ENCODE measurements around the gene GRIA2. TPM values are rescaled to one million over a fixed set of nuclear protein-coding genes. Genes with fewer than 3 reads are reported as not detected.
A peak's percentile ranks its signal among the peaks of the same experiment; 100 is the strongest.
"Not testable (repeated sequence)": the region's sequence is repeated elsewhere in the genome, so short reads cannot be mapped to it uniquely, and the experiment has no call there.

Gene GRIA2
- 1 to 10 TPM; 1.0 to 1.9 (median 1.7) TPM for polyA plus RNA-seq (ENCODE audit: insufficient read length in 4 of 4)

DNA sequence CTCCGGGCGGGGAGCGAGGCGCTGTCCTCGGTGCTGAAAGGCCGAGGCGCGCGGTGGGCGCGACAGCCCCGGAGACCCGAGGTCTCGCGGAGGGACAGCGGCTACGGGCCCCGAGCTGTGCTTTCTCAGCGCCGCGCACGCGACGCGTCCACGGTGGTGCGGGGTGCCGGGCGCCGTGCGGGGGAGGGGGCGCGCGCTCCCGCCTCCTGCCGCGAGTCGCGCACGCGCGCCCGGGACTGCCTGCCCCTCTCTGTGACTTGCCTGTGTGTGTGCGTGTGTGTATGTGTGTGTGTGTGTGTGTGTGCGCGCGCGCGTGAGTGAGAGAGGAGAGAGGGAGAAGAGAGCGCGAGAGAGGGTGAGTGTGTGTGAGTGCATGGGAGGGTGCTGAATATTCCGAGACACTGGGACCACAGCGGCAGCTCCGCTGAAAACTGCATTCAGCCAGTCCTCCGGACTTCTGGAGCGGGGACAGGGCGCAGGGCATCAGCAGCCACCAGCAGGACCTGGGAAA is at the start of gene GRIA2:
Gene GRIA2 (plus strand): TSS at position 358 of the 511 bp plus-strand sequence. CDS start 315 bp downstream, outside the sequence.
- peak; percentile 54 to 77 (median 66) for DNase-seq (ENCODE audit: low read depth in 4 of 4, low spot score in 3 of 4)

- no peak for DNase-seq (ENCODE audit: low read depth in 4 of 4, low spot score in 3 of 4)
These were observed 48.5 kb upstream of the GRIA2 start for GRCh38 chr4:157172011-157172410.

GRCh38 chr4:157180268-157180667 is 40.3 kb upstream of the GRIA2 start:
- not testable (repeated sequence) for DNase-seq (ENCODE audit: low read depth in 4 of 4, low spot score in 3 of 4)

DNA sequence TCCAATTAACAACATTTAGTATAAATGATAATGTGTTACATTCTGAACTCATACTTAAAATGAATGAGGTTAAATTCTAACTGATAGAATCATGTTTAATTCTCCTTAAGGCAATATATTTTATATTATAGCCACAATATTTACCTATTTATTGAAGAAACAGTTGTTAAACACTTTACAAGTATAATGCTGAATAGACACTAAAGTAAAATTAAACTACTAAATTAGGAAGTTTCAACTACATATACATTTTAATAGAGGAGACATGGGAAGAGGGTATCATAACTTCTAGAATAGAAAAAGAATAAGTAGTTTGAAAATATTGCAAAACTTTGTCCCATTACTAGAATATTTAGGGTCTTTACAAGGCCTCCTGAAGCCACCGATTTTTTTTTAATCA is 36.2 kb upstream of the GRIA2 start:
- DNase-seq (ENCODE audit: low read depth in 4 of 4, low spot score in 3 of 4), result no peak

DNA sequence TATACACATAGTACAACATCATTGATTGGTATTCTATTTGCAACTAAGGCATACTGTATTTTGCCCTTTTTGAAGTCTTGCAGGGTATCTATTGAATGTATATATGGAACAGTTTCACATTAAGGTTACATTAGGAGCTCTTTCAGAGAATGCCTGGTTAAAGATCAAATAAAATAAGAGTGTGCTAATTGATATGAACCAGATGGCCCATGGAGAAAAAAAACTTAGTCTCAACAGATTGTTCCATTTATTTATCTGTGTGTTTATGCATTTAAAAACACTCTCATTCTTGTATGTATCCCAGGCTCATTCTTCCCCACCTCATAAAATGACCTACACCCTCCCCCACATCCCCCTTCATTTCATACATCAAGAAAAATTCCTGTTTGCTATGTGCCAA is 35.2 kb upstream of the GRIA2 start:
- no peak for DNase-seq (ENCODE audit: low read depth in 4 of 4, low spot score in 3 of 4)

GRCh38 chr4:157195374-157195773 is 25.2 kb upstream of the GRIA2 start:
- no peak for DNase-seq (ENCODE audit: low read depth in 4 of 4, low spot score in 3 of 4)

- no peak for DNase-seq (ENCODE audit: low read depth in 4 of 4, low spot score in 3 of 4)
These were observed 24.5 kb upstream of the GRIA2 start for GRCh38 chr4:157196046-157196445.

DNA sequence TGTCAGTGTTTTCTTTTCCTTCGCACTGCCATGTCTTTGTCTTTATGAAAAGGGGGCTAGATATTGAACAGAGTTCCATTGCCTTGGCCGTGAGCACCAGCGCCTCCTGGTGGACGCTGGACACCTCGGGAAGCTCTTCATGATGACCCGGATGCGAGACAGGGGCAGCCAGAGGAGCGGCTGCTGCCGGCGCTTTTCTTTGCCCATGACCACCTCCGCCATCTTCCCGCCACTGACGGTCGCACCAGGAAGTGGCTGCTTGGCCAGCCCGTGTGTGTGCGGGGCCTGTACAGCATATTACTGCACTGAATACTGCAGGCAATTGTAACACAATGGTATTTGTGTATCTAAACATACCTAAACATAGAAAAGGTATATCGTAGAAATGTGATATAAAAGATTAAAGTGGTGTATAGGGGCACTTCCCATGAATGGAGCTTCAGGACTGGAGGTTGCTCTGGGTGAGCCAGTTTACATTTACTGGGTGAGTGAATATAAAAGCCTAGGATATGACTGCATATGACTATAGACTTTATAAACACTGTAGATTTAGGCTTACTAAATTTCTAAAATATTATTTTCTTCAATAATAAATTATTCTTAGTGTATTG is 15.8 kb upstream of the GRIA2 start:
- DNase-seq (ENCODE audit: low read depth in 4 of 4, low spot score in 3 of 4), result no peak

DNA sequence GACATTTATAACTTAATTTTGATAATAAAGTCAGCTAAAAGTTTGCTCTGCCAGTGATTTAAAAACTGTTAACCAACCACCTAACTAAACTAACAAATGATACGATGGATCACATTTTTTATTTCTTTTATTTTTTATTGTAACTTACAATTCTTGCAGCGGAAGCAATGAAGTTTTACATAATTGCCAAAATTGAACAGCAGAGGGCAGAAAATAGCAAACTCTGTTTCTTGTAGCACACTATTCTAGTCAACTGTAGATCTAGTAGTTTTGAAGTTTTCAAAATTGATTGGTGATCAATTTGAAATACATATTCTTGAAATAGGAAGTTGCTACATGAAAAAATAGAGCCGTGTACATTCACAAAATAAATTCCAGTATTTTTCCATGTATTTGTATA is 2.8 kb upstream of the GRIA2 start:
- no peak for DNase-seq (ENCODE audit: low read depth in 4 of 4, low spot score in 3 of 4)

- no peak for DNase-seq (ENCODE audit: low read depth in 4 of 4, low spot score in 3 of 4)
These were observed 687 bp upstream of the GRIA2 start for GRCh38 chr4:157219711-157220370.

GRCh38 chr4:157221426-157221894 is 932 bp downstream of the GRIA2 start:
- no peak for DNase-seq (ENCODE audit: low read depth in 4 of 4, low spot score in 3 of 4)

- peak in 1 of 4 donors; percentile 15 for DNase-seq (ENCODE audit: low read depth in 4 of 4, low spot score in 3 of 4)
These were observed 1.6 kb downstream of the GRIA2 start for GRCh38 chr4:157221895-157222770.

- no peak for DNase-seq (ENCODE audit: low read depth in 4 of 4, low spot score in 3 of 4)
These were observed 2.2 kb downstream of the GRIA2 start for GRCh38 chr4:157222771-157223160.

DNA sequence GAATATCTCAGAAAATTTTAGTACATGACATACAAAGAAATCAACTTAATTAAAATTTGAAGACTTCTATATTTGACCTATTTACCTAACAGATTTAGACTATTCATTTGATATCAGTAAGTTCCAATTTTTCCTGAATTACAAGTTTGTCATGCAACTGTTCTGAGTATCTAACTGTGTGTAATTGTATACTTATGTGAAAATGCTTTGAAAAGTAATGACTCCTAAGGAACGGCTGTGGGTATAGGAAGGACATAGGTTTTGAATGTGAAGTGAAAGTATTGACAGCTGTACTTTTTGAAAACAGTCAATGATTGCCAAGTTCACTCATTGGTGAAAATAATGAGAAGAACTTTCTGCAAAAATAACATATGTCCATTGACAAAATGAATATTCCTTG is 2.9 kb downstream of the GRIA2 start:
- DNase-seq (ENCODE audit: low read depth in 4 of 4, low spot score in 3 of 4), result no peak

DNA sequence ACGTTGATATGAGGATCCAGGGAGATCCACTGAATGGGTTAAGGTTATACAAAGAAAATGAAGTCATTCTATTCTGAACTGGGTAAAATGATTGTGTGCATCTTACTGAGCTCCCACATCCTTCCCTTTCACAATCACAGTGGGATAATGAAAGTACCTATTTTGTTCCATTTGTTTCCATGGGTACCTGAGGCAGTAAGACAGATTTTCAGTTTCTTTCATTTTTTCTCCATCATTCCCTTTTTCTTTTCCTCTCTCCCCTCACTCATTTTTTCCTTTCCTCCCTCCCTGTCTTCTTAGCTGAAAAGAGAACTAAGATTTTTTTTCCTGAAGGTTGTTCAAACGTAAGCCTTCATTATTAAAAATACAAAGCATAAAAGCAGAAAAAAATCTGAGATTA is 4.6 kb downstream of the GRIA2 start:
- DNase-seq (ENCODE audit: low read depth in 4 of 4, low spot score in 3 of 4), result no peak

DNA sequence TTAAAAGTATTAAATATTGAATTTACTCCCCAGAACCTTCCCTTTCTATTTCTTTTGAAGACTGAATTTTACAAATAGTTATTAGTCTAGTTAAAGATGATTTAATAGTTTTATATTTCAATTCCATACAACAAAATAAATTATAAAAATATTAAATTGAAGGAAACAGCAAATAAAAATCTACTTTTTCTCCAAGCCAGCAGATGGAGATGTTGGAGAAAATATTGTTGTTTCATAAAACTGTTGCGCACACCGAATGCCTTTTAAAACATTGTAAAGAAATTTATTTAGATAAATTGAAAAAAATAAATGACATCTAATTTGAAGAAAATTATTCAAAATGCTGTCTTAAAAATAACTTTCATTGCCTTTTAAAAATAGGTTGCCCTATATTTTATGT is 5.5 kb downstream of the GRIA2 start:
- DNase-seq (ENCODE audit: low read depth in 4 of 4, low spot score in 3 of 4), result no peak

DNA sequence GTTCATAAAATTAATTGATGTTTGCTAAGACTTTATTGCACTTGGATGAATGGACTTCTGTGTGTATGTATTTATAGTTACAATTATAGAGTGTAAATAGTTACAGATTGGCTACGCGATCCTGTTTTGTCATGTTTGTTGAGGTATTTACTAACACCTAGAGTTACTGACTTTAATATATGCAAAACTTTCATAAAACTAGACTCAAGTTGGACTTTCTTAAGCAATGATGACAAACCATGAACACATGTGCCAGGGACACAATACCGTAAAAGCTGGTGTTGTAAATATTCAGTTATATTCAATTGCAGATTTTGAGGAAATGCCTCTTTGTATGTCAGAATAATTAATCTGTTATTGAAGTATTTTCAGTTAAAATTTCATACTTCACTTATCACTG is 6.1 kb downstream of the GRIA2 start:
- no peak for DNase-seq (ENCODE audit: low read depth in 4 of 4, low spot score in 3 of 4)

GRCh38 chr4:157231525-157231924 is 11.0 kb downstream of the GRIA2 start:
- no peak for DNase-seq (ENCODE audit: low read depth in 4 of 4, low spot score in 3 of 4)

DNA sequence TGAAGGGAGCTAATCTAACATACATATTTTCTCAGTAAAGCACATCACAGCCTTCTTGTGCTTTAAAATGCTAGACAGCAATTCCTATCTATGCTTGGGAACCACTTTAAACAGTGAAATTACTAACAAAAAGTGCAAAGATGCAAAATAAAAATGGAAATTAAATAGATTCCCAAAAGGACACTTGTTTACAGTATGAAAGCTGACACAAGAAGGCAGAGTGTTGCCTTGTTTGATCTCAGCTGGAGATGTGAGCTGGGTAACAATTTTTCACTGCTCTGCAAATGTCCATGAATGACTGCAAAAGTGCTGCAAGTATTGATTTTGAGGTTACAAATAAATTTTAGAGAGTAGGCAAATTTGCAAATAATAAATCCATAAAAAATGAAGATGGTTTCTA is 22.3 kb downstream of the GRIA2 start:
- no peak for DNase-seq (ENCODE audit: low read depth in 4 of 4, low spot score in 3 of 4)

- DNase-seq (ENCODE audit: low read depth in 4 of 4, low spot score in 3 of 4), result no peak
These were observed 23.8 kb downstream of the GRIA2 start for GRCh38 chr4:157244348-157244747.

- DNase-seq (ENCODE audit: low read depth in 4 of 4, low spot score in 3 of 4), result no peak
These were observed 24.8 kb downstream of the GRIA2 start for GRCh38 chr4:157245351-157245750.

All from left renal pelvis (tissue), 4 donors.